Keratinocyte (primary cell): ENCODE measurements around the gene WWC2. TPM values are rescaled to one million over a fixed set of nuclear protein-coding genes. Genes with fewer than 3 reads are reported as not detected.
"Not testable (repeated sequence)": the region's sequence is repeated elsewhere in the genome, so short reads cannot be mapped to it uniquely, and the experiment has no call there.

Experiments
- DNase-seq: peaks from one replicate; pipeline ENCODE4 v3.0.0-alpha.2; 2011; ENCODE audit warnings: low read depth, missing footprints, low spot score
- FAIRE-seq: peaks from 2 replicates; lab custom pipeline; 2011; peaks lifted over from hg19 to GRCh38; lab: Jason Lieb, UNC
- H2AFZ ChIP-seq: 2 replicates; pipeline ENCODE4 v1.6.0; 2012; ENCODE audit warnings: low read length, control low read depth, inconsistent platforms; ENCODE audit not compliant: control insufficient read depth
- H3K27ac ChIP-seq: 2 replicates; pipeline ENCODE4 v1.5.1; 2011; ENCODE audit warnings: low read length; ENCODE audit not compliant: control insufficient read depth, insufficient read depth
- H3K27me3 ChIP-seq: 3 replicates; pipeline ENCODE4 v1.6.0; 2011; ENCODE audit warnings: low read length; ENCODE audit not compliant: control insufficient read depth, insufficient read depth; ENCODE audit errors: extremely low read depth
- H3K36me3 ChIP-seq, 2 experiments: 2 replicates in 1 of 2; 3 replicates in 1 of 2; pipeline ENCODE4 v1.5.1; 2011; ENCODE audit warnings: low read length in 2 of 2, mild to moderate bottlenecking in 1 of 2; ENCODE audit not compliant: control insufficient read depth in 2 of 2, insufficient read depth in 2 of 2; ENCODE audit errors: extremely low read depth in 1 of 2
- H3K4me1 ChIP-seq: 3 replicates; pipeline ENCODE4 v1.5.1; 2011; ENCODE audit warnings: low read length; ENCODE audit not compliant: control insufficient read depth, insufficient read depth; ENCODE audit errors: extremely low read depth
- H3K4me2 ChIP-seq: 3 replicates; pipeline ENCODE4 v1.6.0; 2011; ENCODE audit warnings: low read depth, low read length; ENCODE audit not compliant: control insufficient read depth, insufficient read depth; ENCODE audit errors: extremely low read depth
- H3K4me3 ChIP-seq, 3 experiments: fragments of 200-600 bp in 1 of 3; sonication (generic) in 1 of 3; 2 replicates in 2 of 3; 3 replicates in 1 of 3; pipeline ENCODE4 v1.5.1; 2011 to 2016; ENCODE audit warnings: low read length in 3 of 3, mild to moderate bottlenecking in 3 of 3, control low read depth in 2 of 3, inconsistent platforms in 1 of 3, low read depth in 1 of 3, mixed read lengths in 1 of 3, mixed run types in 1 of 3, moderate library complexity in 1 of 3; ENCODE audit not compliant: control insufficient read depth in 2 of 3, insufficient read depth in 2 of 3; ENCODE audit errors: extremely low read depth in 1 of 3
- H3K79me2 ChIP-seq: 2 replicates; pipeline ENCODE4 v1.6.0; 2012; ENCODE audit warnings: low read length; ENCODE audit not compliant: control insufficient read depth, insufficient read depth
- H3K9ac ChIP-seq: 3 replicates; pipeline ENCODE4 v1.6.0; 2011; ENCODE audit warnings: low read length; ENCODE audit not compliant: control insufficient read depth, insufficient read depth; ENCODE audit errors: extremely low read depth
- H3K9me1 ChIP-seq: 3 replicates; pipeline ENCODE4 v1.6.0; 2011; ENCODE audit warnings: low read length; ENCODE audit not compliant: control insufficient read depth, insufficient read depth; ENCODE audit errors: extremely low read depth
- H3K9me3 ChIP-seq: 2 replicates; pipeline ENCODE4 v1.5.1; 2012; ENCODE audit warnings: low read depth, low read length; ENCODE audit not compliant: control insufficient read depth
- H4K20me1 ChIP-seq: 3 replicates; pipeline ENCODE4 v1.6.0; 2011; ENCODE audit warnings: low read length; ENCODE audit not compliant: control insufficient read depth, insufficient read depth; ENCODE audit errors: extremely low read depth
- CTCF ChIP-seq, 3 experiments: IDR thresholded peaks in 1 of 3; conservative IDR thresholded peaks in 1 of 3; optimal IDR thresholded peaks in 1 of 3; 2 replicates in 2 of 3; 3 replicates in 1 of 3; pipeline versions ENCODE3 to v1.5.1; 2011; ENCODE audit warnings: low read length in 3 of 3, mild to moderate bottlenecking in 3 of 3, moderate library complexity in 2 of 3, control low read depth in 1 of 3, inconsistent platforms in 1 of 3; ENCODE audit not compliant: insufficient read depth in 2 of 3; ENCODE audit errors: extremely low read depth in 1 of 3
- EZH2 ChIP-seq: IDR thresholded peaks from one replicate; pipeline ENCODE4 v1.6.1; 2012; ENCODE audit warnings: inconsistent platforms, mild to moderate bottlenecking, low read length, moderate library complexity
- dilution Hi-C: fragments of 300-500 bp; cut with MboI; formaldehyde crosslinking; loops from one replicate; pipeline ENCODE4 v1.7.0; 2020; ENCODE audit warnings: low sequenced_read_pairs; ENCODE audit not compliant: extremely low pct_ligation_motif_present
- polyA plus RNA-seq, 5 experiments: library from polyadenylated mRNA; depleted of rRNA in 3 of 5; stranded (reverse) in 3 of 5; stranded (forward) in 1 of 5; unstranded in 1 of 5; fragments of >200 nt; gene quantifications; 1 replicate in 1 of 5; 2 replicates in 3 of 5; 3 replicates in 1 of 5; pipeline versions ENCODE4 v1.2.1 to v1.2.3, GENCODE V29; 2011 to 2012; ENCODE audit warnings: missing spikeins in 2 of 5, low read depth in 1 of 5, low replicate concordance in 1 of 5

Gene WWC2
- polyA plus RNA-seq, 1 donor (not counting 4 experiments of a cell fraction or from before 2014, with no cell fraction given) = 15.4 TPM

- no peak for FAIRE-seq
Measured at GRCh38 chr4:183191630-183192029, 92.6 kb downstream of the WWC2 start.

GRCh38 chr4:183192571-183192970 is 93.5 kb downstream of the WWC2 start:
- no peak for FAIRE-seq
- no peaks in the 10 kb centered on the region for H3K9me1 ChIP-seq
- no peak overlapping the region for H2AFZ ChIP-seq
- no peak overlapping the region for H3K4me2 ChIP-seq
- dilution Hi-C loops = no loop called here
- H3K4me1 ChIP-seq = no peaks in the 10 kb centered on the region
- H3K27me3 ChIP-seq = no peaks in the 10 kb centered on the region
- no peaks in the 10 kb centered on the region for H4K20me1 ChIP-seq
- no peak for DNase-seq
- H3K9ac ChIP-seq = no peak overlapping the region
- no peaks in the 10 kb centered on the region for H3K9me3 ChIP-seq
- no peak overlapping the region for H3K27ac ChIP-seq
- TF ChIP-seq CTCF (optimal IDR thresholded peaks at IDR 0.05 in 1 of 3, IDR thresholded peaks at IDR 0.05 in 1 of 3, conservative IDR thresholded peaks at IDR 0.05 in 1 of 3; ENCODE audit: extremely low read depth in 1 of 3, insufficient read depth in 2 of 3, low read length in 3 of 3) (no peak), EZH2 (no peak)
- peaks cover 0 to 7% of the 10 kb centered on the region in 2 experiments for H3K36me3 ChIP-seq
- H3K4me3 ChIP-seq = no peak overlapping the region
- H3K79me2 ChIP-seq = peaks cover 10% of the 10 kb centered on the region

More at GRCh38 chr4:183191630-183192029, 92.6 kb downstream of the WWC2 start:
- Histone ChIP-seq H2AFZ (no peak overlapping the region), H4K20me1 (no peaks in the 10 kb centered on the region), H3K79me2 (peaks cover 13% of the 10 kb centered on the region), H3K9me3 (no peaks in the 10 kb centered on the region), H3K27me3 (no peaks in the 10 kb centered on the region), H3K4me1 (no peaks in the 10 kb centered on the region), H3K4me3 (no peak overlapping the region), H3K27ac (no peak overlapping the region), H3K9ac (no peak overlapping the region), H3K36me3 (peaks cover 0 to 5% of the 10 kb centered on the region in 2 experiments), H3K9me1 (no peaks in the 10 kb centered on the region), H3K4me2 (no peak overlapping the region)
- dilution Hi-C loops = no loop called here
- TF ChIP-seq EZH2 (no peak), CTCF (optimal IDR thresholded peaks at IDR 0.05 in 1 of 3, IDR thresholded peaks at IDR 0.05 in 1 of 3, conservative IDR thresholded peaks at IDR 0.05 in 1 of 3; ENCODE audit: extremely low read depth in 1 of 3, insufficient read depth in 2 of 3, low read length in 3 of 3) (no peak)
- DNase-seq = no peak

- H3K9me1 ChIP-seq, H3K9ac ChIP-seq, dilution Hi-C loops, H3K36me3 ChIP-seq, H3K4me2 ChIP-seq, H3K27me3 ChIP-seq, H3K79me2 ChIP-seq, H3K4me1 ChIP-seq, H3K9me3 ChIP-seq, H4K20me1 ChIP-seq, FAIRE-seq, H3K4me3 ChIP-seq, H2AFZ ChIP-seq, H3K27ac ChIP-seq, DNase-seq: not testable (repeated sequence)
Measured at GRCh38 chr4:183193730-183194338, 94.8 kb downstream of the WWC2 start.
